Raji (cell line): ENCODE data around the gene MMP20.

Source experiments
- POLR2A ChIP-seq: IDR thresholded peaks from 2 replicates; pipeline ENCODE4 v1.6.1; 2011; ENCODE audit warnings: low read depth, low read length, control low read depth; ENCODE audit not compliant: insufficient read depth

MMP20 gene

DNA sequence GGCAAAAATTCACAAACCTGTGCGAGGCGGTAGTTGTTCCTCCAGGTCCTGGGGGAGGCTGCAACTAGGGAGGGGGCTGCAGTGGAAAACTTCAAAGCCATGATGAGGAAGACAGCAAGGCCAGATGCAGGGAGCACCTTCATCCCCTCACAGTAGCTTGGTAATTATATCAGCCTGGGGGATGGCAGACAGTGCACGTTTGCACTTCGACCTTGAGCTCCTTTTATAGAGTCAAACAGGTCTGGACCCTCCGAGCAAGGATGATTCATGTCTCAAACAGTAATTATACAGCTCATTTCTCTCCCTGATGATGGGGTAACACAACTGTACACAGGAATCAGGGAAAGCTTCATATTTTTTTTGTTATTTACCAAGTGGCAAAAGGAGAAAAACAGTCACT is at the start of gene MMP20:
MMP20 (minus strand) TSS at position 156 of the 400 bp plus-strand sequence; CDS start at position 143, 13 bp downstream.
- no peak for TF ChIP-seq POLR2A

- no peak for TF ChIP-seq POLR2A
These were observed 44.5 kb upstream of the MMP20 start for GRCh38 chr11:102669664-102670063.

GRCh38 chr11:102666331-102666957 is 41.3 kb upstream of the MMP20 start:
- TF ChIP-seq POLR2A: no peak

- no peak for TF ChIP-seq POLR2A
These were observed 39.0 kb upstream of the MMP20 start for GRCh38 chr11:102664001-102664752.

GRCh38 chr11:102662607-102663006 is 37.5 kb upstream of the MMP20 start:
- TF ChIP-seq POLR2A: no peak

GRCh38 chr11:102661040-102661439 is 35.9 kb upstream of the MMP20 start:
- no peak for TF ChIP-seq POLR2A

- no peak for TF ChIP-seq POLR2A
These were observed 31.4 kb upstream of the MMP20 start for GRCh38 chr11:102656528-102656927.

DNA sequence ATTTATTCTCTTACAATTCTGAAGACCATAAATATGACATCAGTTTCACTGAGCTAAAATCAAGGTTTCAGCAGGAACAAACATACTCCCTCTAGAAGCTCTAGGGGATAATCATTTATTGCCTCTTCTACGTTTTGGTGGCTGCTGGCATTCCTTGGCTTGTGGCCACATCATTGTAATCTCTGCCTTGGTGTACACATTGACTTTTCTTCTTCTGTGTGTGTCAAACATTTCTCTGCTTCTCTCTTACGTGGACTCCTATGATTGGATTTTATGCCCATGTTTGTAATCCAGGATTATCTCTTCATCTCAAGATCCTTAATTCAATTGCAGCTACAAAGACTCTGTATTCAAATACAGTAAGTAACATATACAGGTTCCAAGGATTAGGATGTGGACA is 30.4 kb upstream of the MMP20 start:
- TF ChIP-seq POLR2A: no peak

DNA sequence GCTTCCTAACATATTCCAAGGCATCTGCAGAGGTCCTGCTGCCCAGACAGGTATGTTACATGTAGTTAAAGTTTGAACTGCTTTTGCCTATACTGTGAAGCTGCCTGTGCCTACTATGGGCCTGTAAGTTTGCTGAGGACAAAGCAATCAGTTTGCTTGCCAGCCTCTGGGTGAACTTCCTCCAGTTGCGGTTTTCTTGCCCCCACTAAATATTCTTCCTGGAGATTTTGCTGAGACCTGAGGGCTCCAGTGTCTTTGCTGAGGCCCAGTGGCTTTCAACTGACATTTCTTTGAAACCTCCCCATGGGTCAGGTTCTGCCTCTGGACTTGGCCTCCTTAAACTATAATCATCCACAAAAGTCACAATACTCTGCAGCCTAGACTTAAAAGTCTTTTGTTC is 29.6 kb upstream of the MMP20 start:
- no peak for TF ChIP-seq POLR2A

DNA sequence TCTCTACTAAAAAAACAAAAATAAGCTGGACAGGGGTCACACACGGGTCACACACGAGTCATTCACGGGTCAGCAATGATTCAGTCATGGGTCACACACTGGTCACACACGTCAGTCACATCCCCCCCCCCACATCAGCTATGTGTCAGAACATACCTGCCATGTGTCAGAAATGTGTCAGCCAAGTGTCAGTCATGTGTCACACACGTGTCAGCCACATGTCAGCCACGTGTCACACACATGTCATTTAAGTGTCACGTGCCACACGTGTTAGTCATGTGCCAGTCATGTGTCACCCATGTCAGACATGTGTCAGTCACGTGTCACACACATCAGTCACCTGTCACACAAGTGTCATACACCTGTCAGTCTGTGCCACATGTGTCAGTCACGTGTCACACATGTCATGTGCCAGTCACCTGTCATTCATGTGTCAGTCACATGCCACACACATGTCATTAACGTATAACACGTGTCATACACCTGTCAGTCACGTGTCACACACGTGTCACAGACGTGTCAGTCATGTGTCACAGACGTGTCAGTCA is 28.7 kb upstream of the MMP20 start:
- no peak for TF ChIP-seq POLR2A

GRCh38 chr11:102647430-102647829 is 22.3 kb upstream of the MMP20 start:
- no peak for TF ChIP-seq POLR2A

DNA sequence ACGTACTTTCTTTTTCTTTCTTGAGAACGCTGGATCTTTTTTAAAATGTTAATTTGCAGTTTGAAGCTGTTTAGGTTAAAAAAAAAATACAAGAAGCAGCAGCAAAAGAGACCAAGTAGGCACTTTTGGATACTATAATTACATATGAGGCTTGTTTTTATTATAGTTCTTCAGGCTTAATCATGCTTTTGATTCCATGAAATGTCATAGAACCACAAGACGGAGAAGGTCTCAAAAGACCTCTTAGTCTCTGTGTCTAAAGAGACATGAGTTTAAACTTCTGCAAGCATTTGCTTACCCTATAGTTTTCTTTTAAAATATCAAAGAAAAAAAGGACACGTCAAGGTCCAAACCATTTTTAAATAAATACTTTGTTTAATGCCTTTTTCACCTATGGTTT is 18.8 kb upstream of the MMP20 start:
- TF ChIP-seq POLR2A: no peak

DNA sequence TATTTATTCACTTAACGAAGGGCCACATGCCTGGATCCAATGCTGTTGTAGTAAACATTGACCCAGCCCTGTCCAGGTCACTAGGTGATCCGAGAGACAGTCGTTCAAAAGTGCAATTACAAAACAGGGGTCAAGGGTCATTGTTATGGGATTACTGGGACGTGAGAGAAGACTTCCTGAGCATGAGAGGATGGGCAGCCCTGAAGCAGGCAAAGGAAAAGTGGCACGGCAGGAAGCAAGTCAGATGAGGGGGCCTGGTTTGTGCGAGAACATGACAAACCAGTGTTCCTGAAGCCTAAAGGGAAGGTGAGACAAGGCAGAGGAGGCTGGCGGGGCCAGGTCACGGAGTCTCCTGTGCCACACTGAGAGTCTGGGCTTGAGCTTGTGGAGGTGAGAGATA is 15.8 kb upstream of the MMP20 start:
- no peak for TF ChIP-seq POLR2A

GRCh38 chr11:102639656-102640055 is 14.5 kb upstream of the MMP20 start:
- no peak for TF ChIP-seq POLR2A

GRCh38 chr11:102637731-102638130 is 12.6 kb upstream of the MMP20 start:
- TF ChIP-seq POLR2A: no peak

- TF ChIP-seq POLR2A: no peak
These were observed 8.4 kb upstream of the MMP20 start for GRCh38 chr11:102633385-102634026.

GRCh38 chr11:102632026-102632425 is 6.9 kb upstream of the MMP20 start:
- no peak for TF ChIP-seq POLR2A
